ENCODE measurements around the gene NHLH2.

NHLH2 gene

DNA sequence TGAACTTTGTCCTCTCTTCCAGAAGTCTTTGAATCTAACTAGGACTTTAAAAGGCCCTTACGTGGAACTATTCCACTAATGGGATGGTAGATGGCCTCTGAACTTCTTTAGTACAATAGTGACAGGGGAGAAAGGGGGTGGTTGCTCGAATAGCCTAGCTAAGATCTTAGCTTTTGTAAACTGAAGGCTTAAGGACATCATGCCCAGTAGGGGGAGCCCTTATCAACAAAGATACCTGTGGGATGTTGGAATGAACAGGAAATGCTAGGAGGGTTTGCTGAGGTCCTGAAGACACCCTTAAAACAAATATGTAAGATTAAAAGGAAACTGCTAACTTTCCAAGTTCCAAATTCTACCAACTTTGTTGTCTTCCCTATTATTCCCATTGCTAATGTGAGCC lies 33.2 kb downstream of the NHLH2 start:
- in situ Hi-C loops (cut with MboI; ENCODE audit: low sequenced_read_pairs) = loop anchor here (25.0 kb wide), 1 partner anchor 180 kb away; the partner anchor contains the start of gene SLC22A15

DNA sequence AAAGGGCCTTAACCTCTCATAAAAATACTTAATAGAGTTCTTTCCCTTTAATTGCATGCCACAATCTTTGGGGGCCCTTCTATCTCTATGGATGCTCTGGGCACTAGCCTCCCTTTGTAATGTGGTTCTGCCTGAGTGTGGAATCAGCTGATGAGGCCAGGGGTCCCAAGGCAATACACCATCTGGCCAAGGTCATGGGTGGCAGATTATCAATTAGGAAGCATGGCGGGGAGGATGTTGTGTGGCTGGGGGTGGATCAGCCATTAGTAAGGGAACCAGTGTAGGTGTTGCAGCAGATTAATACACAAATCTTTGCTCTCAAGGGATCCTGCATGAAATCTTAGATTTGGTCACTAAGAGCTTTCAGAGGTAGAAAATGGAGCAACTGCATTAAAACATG lies 35.3 kb downstream of the NHLH2 start:
- in situ Hi-C loops (cut with MboI; ENCODE audit: low sequenced_read_pairs) = loop anchor here (25.0 kb wide), 1 partner anchor 182 kb away; the partner anchor contains the start of gene SLC22A15

DNA sequence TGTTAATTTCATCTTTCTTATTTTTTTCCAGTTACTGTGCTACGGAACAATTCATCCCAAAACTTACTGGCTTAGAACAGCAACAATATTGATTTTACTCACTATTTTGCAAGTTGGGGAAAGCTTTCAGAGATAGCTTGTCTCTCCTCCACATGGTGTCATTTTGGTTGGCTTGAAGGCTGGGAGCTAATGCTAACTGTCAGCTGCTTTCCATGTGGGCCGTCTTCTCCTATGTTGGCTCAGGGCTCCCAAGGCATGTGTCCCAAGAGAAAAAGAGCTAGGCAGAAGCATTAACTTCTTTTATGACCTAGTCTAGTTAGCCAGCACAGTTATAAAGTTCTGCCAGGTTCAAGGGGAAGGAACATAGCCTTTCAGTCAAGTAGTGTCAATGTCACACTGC lies 38.5 kb downstream of the NHLH2 start:
- in situ Hi-C loops (cut with MboI; ENCODE audit: low sequenced_read_pairs) = loop anchor here (25.0 kb wide), 1 partner anchor 185 kb away; the partner anchor contains the start of gene SLC22A15

- in situ Hi-C loops (cut with MboI; ENCODE audit: low sequenced_read_pairs) = no loop called here
Observed at GRCh38 chr1:115797486-115797885, 43.4 kb downstream of the NHLH2 start.

- in situ Hi-C loops (cut with MboI; ENCODE audit: low sequenced_read_pairs) = no loop called here
Observed at GRCh38 chr1:115796897-115797296, 44.0 kb downstream of the NHLH2 start.

GRCh38 chr1:115796036-115796435 lies 44.9 kb downstream of the NHLH2 start:
- in situ Hi-C loops (cut with MboI; ENCODE audit: low sequenced_read_pairs) = no loop called here

- in situ Hi-C loops (cut with MboI; ENCODE audit: low sequenced_read_pairs) = no loop called here
Observed at GRCh38 chr1:115794976-115795639, 45.8 kb downstream of the NHLH2 start.

DNA sequence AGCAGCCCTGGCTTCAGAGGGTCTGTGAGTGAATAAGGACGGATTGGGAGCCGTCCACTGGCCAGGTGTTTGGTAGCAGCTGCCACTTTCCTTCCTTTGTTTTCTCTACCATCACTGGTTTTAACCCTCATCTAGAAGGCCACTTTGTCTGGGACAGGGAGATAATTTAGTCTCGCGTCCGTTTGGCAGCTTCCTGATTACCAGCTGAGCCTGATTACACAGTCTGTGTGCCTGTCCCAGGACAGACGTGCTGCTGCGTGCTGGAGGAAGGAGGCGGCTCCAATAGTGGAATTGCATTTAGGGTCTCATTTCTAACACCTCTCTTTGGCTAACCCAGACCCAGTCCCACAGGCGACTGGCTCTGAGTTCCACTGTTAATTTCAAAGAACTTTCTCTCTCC lies 47.8 kb downstream of the NHLH2 start:
- in situ Hi-C loops (cut with MboI; ENCODE audit: low sequenced_read_pairs) = no loop called here

DNA sequence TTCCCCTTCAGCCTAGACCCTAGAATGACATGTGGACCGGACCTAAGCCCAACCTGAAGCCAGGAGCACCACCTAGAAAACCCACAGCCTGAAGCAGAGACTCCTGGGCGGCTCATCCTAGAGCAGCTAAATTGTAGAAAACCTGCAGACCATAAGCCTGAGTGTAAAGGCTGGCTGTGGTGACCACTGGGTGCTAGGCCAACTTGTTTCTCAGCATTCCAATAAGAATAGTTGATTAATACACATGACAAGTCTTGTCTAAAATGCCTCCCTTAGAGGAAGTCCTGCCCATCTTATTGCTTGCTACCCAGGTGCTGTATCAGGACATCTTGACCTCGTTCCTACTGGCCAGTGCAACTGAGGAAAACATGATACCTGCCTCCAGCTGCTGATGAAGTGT lies 49.1 kb downstream of the NHLH2 start:
- in situ Hi-C loops (cut with MboI; ENCODE audit: low sequenced_read_pairs) = no loop called here

DNA sequence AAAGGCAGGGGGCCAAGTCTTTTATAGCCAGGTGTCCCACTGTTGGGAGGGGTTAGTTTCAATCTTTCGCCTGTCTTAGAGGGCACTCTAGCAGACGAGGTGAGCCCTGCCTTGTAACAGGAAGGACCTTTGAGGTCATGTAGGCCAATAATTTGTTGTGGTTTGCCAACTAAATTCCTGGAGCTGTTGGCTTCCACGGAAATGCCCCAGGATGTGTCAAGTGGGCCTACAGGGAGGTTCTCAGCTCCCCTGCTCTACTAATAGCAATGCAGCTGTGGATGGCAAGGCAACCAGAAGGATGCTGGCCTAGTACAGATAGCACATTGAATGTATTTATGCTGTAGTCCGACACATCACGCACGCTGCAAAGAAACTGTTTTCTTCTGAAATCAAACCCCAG lies 50.1 kb downstream of the NHLH2 start:
- in situ Hi-C loops (cut with MboI; ENCODE audit: low sequenced_read_pairs) = no loop called here

DNA sequence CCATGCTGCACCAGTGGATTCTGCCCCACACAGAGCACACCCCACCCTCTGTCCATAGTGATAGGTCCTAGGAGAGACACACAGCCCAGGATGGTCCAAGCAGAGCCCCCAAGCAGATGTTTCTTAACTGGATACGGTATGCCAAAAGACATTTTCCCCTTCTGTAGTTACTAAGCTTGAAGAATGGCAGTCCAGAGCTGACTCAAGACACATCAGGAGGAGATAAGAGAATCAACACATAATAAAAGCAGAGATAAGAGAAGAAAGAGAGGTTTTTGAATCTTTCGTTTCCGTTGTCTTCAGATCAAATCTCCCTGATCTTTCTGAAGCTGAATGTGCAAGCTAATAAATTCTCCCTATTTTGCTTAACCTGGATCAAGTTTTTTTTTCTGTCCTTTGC lies 50.6 kb downstream of the NHLH2 start:
- in situ Hi-C loops (cut with MboI; ENCODE audit: low sequenced_read_pairs) = no loop called here
